HG02588 (cell line): Measurements from ENCODE around the gene CNPY1.
"Not testable (repeated sequence)": the region's sequence is repeated elsewhere in the genome, so short reads cannot be mapped to it uniquely, and the experiment has no call there.

ENCODE experiments used
- ATAC-seq: cut with Tn5 transposase; IDR thresholded peaks from one replicate; pipeline ENCODE4 v1.9.1; 2021; ENCODE audit warnings: mild to moderate bottlenecking, moderate library complexity; ENCODE audit not compliant: unreplicated experiment

CNPY1 gene

GRCh38 chr7:155579565-155579964 lies 33.2 kb upstream of the CNPY1 start:
- no peak for ATAC-seq

- no peak for ATAC-seq
Observed at GRCh38 chr7:155578016-155578415, 31.7 kb upstream of the CNPY1 start.

GRCh38 chr7:155577509-155577905 lies 31.1 kb upstream of the CNPY1 start:
- ATAC-seq: no peak

GRCh38 chr7:155576900-155577508 lies 30.6 kb upstream of the CNPY1 start:
- ATAC-seq: no peak

GRCh38 chr7:155576416-155576815 lies 30.1 kb upstream of the CNPY1 start:
- ATAC-seq: no peak

GRCh38 chr7:155574556-155575290 lies 28.4 kb upstream of the CNPY1 start:
- no peak for ATAC-seq

- ATAC-seq: no peak
Observed at GRCh38 chr7:155571581-155572345, 25.4 kb upstream of the CNPY1 start.

GRCh38 chr7:155570991-155571390 lies 24.6 kb upstream of the CNPY1 start:
- no peak for ATAC-seq

GRCh38 chr7:155570171-155570958 lies 24.0 kb upstream of the CNPY1 start:
- ATAC-seq: no peak

- ATAC-seq: no peak
Observed at GRCh38 chr7:155569681-155570080, 23.3 kb upstream of the CNPY1 start.

GRCh38 chr7:155568842-155569494 lies 22.6 kb upstream of the CNPY1 start:
- ATAC-seq: no peak

GRCh38 chr7:155568333-155568660 lies 21.9 kb upstream of the CNPY1 start:
- no peak for ATAC-seq

GRCh38 chr7:155567646-155568332 lies 21.4 kb upstream of the CNPY1 start:
- no peak for ATAC-seq

- ATAC-seq: no peak
Observed at GRCh38 chr7:155566011-155566836, 19.9 kb upstream of the CNPY1 start.

- ATAC-seq: no peak
Observed at GRCh38 chr7:155565596-155565995, 19.2 kb upstream of the CNPY1 start.

GRCh38 chr7:155562976-155563375 lies 16.6 kb upstream of the CNPY1 start:
- not testable (repeated sequence) for ATAC-seq

- ATAC-seq: no peak
Observed at GRCh38 chr7:155562106-155562505, 15.7 kb upstream of the CNPY1 start.

GRCh38 chr7:155560982-155561686 lies 14.8 kb upstream of the CNPY1 start:
- no peak for ATAC-seq
